Esophagus squamous epithelium (tissue), 4 donors: Measurements from ENCODE around the gene CPNE4.

Source experiments
- POLR2A ChIP-seq, 4 donors: fragments of 450-650 bp; IDR thresholded peaks; one replicate each; pipeline ENCODE4 v1.6.1; 2017; ENCODE audit warnings: antibody characterized with exemption in 4 of 4, mild to moderate bottlenecking in 4 of 4, moderate library complexity in 3 of 4
- TF ChIP-seq, protein P1 (sequence below), 6 experiments: fragments of 450-650 bp in 4 of 6; fragments of 200-600 bp in 2 of 6; sonication (generic) in 2 of 6; IDR thresholded peaks; one replicate each; pipeline ENCODE4 v1.5.1; 2016 to 2019; ENCODE audit warnings: antibody characterized with exemption in 6 of 6, mild to moderate bottlenecking in 4 of 6, moderate library complexity in 4 of 6

GRCh38 chr3:131976448-131976847, 58.4 kb downstream of the CPNE4 start:
- TF ChIP-seq, protein P1, sequence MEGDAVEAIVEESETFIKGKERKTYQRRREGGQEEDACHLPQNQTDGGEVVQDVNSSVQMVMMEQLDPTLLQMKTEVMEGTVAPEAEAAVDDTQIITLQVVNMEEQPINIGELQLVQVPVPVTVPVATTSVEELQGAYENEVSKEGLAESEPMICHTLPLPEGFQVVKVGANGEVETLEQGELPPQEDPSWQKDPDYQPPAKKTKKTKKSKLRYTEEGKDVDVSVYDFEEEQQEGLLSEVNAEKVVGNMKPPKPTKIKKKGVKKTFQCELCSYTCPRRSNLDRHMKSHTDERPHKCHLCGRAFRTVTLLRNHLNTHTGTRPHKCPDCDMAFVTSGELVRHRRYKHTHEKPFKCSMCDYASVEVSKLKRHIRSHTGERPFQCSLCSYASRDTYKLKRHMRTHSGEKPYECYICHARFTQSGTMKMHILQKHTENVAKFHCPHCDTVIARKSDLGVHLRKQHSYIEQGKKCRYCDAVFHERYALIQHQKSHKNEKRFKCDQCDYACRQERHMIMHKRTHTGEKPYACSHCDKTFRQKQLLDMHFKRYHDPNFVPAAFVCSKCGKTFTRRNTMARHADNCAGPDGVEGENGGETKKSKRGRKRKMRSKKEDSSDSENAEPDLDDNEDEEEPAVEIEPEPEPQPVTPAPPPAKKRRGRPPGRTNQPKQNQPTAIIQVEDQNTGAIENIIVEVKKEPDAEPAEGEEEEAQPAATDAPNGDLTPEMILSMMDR (IDR thresholded peaks at IDR 0.05) = no peak
- no peak for TF ChIP-seq POLR2A (IDR thresholded peaks at IDR 0.05)
